ENCODE measurements around the gene ZBTB16. TPM values are rescaled to one million over a fixed set of nuclear protein-coding genes. Genes with fewer than 3 reads are reported as not detected.

The ZBTB16 gene
- total and polyA plus RNA-seq, 2 donors (not counting 3 experiments of a cell fraction or from before 2014, with no cell fraction given): 9.8 to 20.3 TPM

- Histone ChIP-seq H3K4me1 (ENCODE audit: control insufficient read depth, extremely low read depth, insufficient read depth, low read length) (peaks cover 63% of the 10 kb centered on the region), H2AFZ (ENCODE audit: low read depth, low read length) (peak overlapping the region; percentile 8), H3K4me2 (ENCODE audit: insufficient read depth, low read length) (peak overlapping the region; percentile 96), H3K36me3 (ENCODE audit: control insufficient read depth in 2 of 2, extremely low read depth in 1 of 2, insufficient read depth in 2 of 2, low read length in 2 of 2) (no peaks in the 10 kb centered on the region), H3K9ac (replicated peaks; ENCODE audit: extremely low read depth, insufficient read depth, low read length) (peak overlapping the region; percentile 91), H3K27ac (ENCODE audit: insufficient read depth, low read depth, low read length) (peak overlapping the region; percentile 100), H3K79me2 (ENCODE audit: control insufficient read depth, insufficient read depth, low read length) (no peaks in the 10 kb centered on the region), H3K9me1 (replicated peaks; ENCODE audit: control insufficient read depth, extremely low read depth, insufficient read depth, low read length) (no peaks in the 10 kb centered on the region), H3K9me3 (replicated peaks; ENCODE audit: control insufficient read depth, insufficient read depth, low read length) (no peaks in the 10 kb centered on the region), H3K27me3 (ENCODE audit: control insufficient read depth in 2 of 2, insufficient read depth in 2 of 2, low read length in 2 of 2) (no peaks in the 10 kb centered on the region), H3K4me3 (replicated peaks in 1 of 3; ENCODE audit: insufficient read depth in 1 of 3, low read depth in 1 of 3, low read length in 3 of 3) (no peak overlapping the region), H4K20me1 (replicated peaks; ENCODE audit: control insufficient read depth, extremely low read depth, insufficient read depth, low read length) (no peaks in the 10 kb centered on the region)
- CTCF ChIA-PET: interaction anchor here (1.0 to 7.1 kb wide), 9 partner anchors 9 to 57 kb away, joined by 3 to 41 read pairs (median 5); no protein-coding TSS in a partner anchor
- dilution Hi-C loops (cut with MboI; ENCODE audit: extremely low pct_ligation_motif_present, low sequenced_read_pairs): no loop called here
- no peak for FAIRE-seq
- TF ChIP-seq FOS (IDR thresholded peaks at IDR 0.05; ENCODE audit: borderline replicate concordance, insufficient read depth, low read length): no peak
- TF ChIP-seq JUN (IDR thresholded peaks at IDR 0.05; ENCODE audit: borderline replicate concordance, insufficient read depth, insufficient read length, low read depth): no peak
- no peak for TF ChIP-seq MYC (IDR thresholded peaks at IDR 0.05; ENCODE audit: low read depth, low read length)
- TF ChIP-seq EZH2 (IDR thresholded peaks at IDR 0.05; ENCODE audit: borderline replicate concordance, low read depth, low read length, severe bottlenecking): no peak
- BruUV-seq (replicated peaks): no TSS peak
- DNase-seq (ENCODE audit: low read depth, low spot score): peak; percentile 43
- intact Hi-C loops (cut with micrococcal nuclease): no loop called here
- POLR2A ChIA-PET: interaction anchor here (0.6 to 1.3 kb wide), 3 partner anchors 9 to 14 kb away, joined by 3 read pairs; no protein-coding TSS in a partner anchor
Measured at GRCh38 chr11:114290503-114291235, 231.2 kb downstream of the ZBTB16 start.

- peak overlapping the region; percentile 46 for H2AFZ ChIP-seq (ENCODE audit: low read depth, low read length)
- no TSS peak for BruUV-seq (replicated peaks)
- FAIRE-seq (no peak), DNase-seq (ENCODE audit: low read depth, low spot score) (peak; percentile 53)
- H3K36me3 ChIP-seq (ENCODE audit: control insufficient read depth in 2 of 2, extremely low read depth in 1 of 2, insufficient read depth in 2 of 2, low read length in 2 of 2): no peaks in the 10 kb centered on the region
- CTCF ChIA-PET: interaction anchor here (0.6 to 7.1 kb wide), 11 partner anchors 10 to 59 kb away, joined by 3 to 41 read pairs (median 5); no protein-coding TSS in a partner anchor
- H3K4me1 ChIP-seq (ENCODE audit: control insufficient read depth, extremely low read depth, insufficient read depth, low read length): peaks cover 64% of the 10 kb centered on the region
- dilution Hi-C loops (cut with MboI; ENCODE audit: extremely low pct_ligation_motif_present, low sequenced_read_pairs) (no loop called here), intact Hi-C loops (cut with micrococcal nuclease) (no loop called here)
- H3K27ac ChIP-seq (ENCODE audit: insufficient read depth, low read depth, low read length): peak overlapping the region; percentile 100
- H3K27me3 ChIP-seq (ENCODE audit: control insufficient read depth in 2 of 2, insufficient read depth in 2 of 2, low read length in 2 of 2): no peaks in the 10 kb centered on the region
- peak overlapping the region; percentile 91 for H3K9ac ChIP-seq (replicated peaks; ENCODE audit: extremely low read depth, insufficient read depth, low read length)
- peak overlapping the region; percentile 96 for H3K4me2 ChIP-seq (ENCODE audit: insufficient read depth, low read length)
- no peaks in the 10 kb centered on the region for H3K9me1 ChIP-seq (replicated peaks; ENCODE audit: control insufficient read depth, extremely low read depth, insufficient read depth, low read length)
- no peaks in the 10 kb centered on the region for H3K9me3 ChIP-seq (replicated peaks; ENCODE audit: control insufficient read depth, insufficient read depth, low read length)
- no peaks in the 10 kb centered on the region for H4K20me1 ChIP-seq (replicated peaks; ENCODE audit: control insufficient read depth, extremely low read depth, insufficient read depth, low read length)
- TF ChIP-seq POLR2AphosphoS5 (IDR thresholded peaks at IDR 0.05; ENCODE audit: insufficient read depth, low read depth, low read length) (no peak), MAX (IDR thresholded peaks at IDR 0.05; ENCODE audit: insufficient read depth, insufficient read length) (no peak), JUN (IDR thresholded peaks at IDR 0.05; ENCODE audit: borderline replicate concordance, insufficient read depth, insufficient read length, low read depth) (no peak), FOS (IDR thresholded peaks at IDR 0.05; ENCODE audit: borderline replicate concordance, insufficient read depth, low read length) (no peak), MYC (IDR thresholded peaks at IDR 0.05; ENCODE audit: low read depth, low read length) (no peak), GATA2 (IDR thresholded peaks at IDR 0.05; ENCODE audit: insufficient read depth, insufficient read length, low read depth, low read length) (no peak), EZH2 (IDR thresholded peaks at IDR 0.05; ENCODE audit: borderline replicate concordance, low read depth, low read length, severe bottlenecking) (no peak), POLR2A (IDR thresholded peaks at IDR 0.05; ENCODE audit: low read depth, low read length) (no peak), CTCF (IDR thresholded peaks at IDR 0.05; ENCODE audit: extremely low read depth in 1 of 2, insufficient read depth in 1 of 2, low read depth in 1 of 2, low read length in 2 of 2) (no peak)
- peaks cover under 1% of the 10 kb centered on the region for H3K79me2 ChIP-seq (ENCODE audit: control insufficient read depth, insufficient read depth, low read length)
- POLR2A ChIA-PET: interaction anchor here (0.6 to 1.3 kb wide), 4 partner anchors 9 to 16 kb away, joined by 3 to 6 read pairs (median 3); no protein-coding TSS in a partner anchor
- H3K4me3 ChIP-seq (replicated peaks in 1 of 3; ENCODE audit: insufficient read depth in 1 of 3, low read depth in 1 of 3, low read length in 3 of 3): peak overlapping the region in 2 of 3 experiments; percentile 46 to 65
Measured at GRCh38 chr11:114291381-114291780, 231.9 kb downstream of the ZBTB16 start.

Measured in endothelial cell of umbilical vein (primary cell).